Thyroid gland (tissue), 4 donors: ENCODE measurements around the gene EVA1A.

ENCODE experiments used
- CTCF ChIP-seq, 6 experiments: fragments of 200-600 bp in 3 of 6; fragments of 450-650 bp in 3 of 6; sonication (generic) in 3 of 6; IDR thresholded peaks; one replicate each; pipeline ENCODE4 v1.5.1; 2016 to 2019; ENCODE audit warnings: antibody characterized with exemption in 6 of 6, mild to moderate bottlenecking in 2 of 6, inconsistent platforms in 1 of 6, moderate library complexity in 1 of 6
- POLR2A ChIP-seq, 2 donors: fragments of 450-650 bp; IDR thresholded peaks; one replicate each; pipeline ENCODE4 v1.6.1; 2017; ENCODE audit warnings: antibody characterized with exemption in 2 of 2, mild to moderate bottlenecking in 2 of 2, moderate library complexity in 1 of 2

DNA sequence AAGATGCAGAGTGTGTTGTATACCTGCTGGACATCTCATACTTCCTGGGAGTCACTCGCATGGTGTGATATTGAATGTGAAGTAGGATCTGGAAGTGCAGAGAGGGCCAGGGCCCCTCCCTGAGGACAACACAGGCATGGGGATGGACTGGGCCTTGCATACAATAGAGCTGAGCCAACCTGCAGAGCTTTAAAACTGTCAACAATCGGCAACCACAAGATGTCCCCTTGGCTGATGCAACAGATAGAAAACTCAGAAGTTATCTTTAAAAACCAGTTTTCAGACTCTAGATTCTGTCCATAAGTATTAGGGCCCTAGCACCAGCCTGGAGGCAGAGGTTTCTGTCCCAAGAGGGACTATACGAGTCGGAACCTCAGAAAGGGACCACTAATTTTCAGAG, 19.7 kb downstream of the EVA1A start:
- TF ChIP-seq CTCF (IDR thresholded peaks at IDR 0.05) (no peak), POLR2A (IDR thresholded peaks at IDR 0.05) (no peak)
